Effector memory CD8-positive, alpha-beta T cell (primary cell): ENCODE results near the gene KRT33B.
A peak's percentile ranks its signal among the peaks of the same experiment; 100 is the strongest.
"Not testable (repeated sequence)": the region's sequence is repeated elsewhere in the genome, so short reads cannot be mapped to it uniquely, and the experiment has no call there.

ENCODE experiments used
- ATAC-seq: fragments of 150-1000 bp; cut with Tn5 transposase; replicated peaks from 2 replicates; pipeline ENCODE4 v1.10.0; 2021; ENCODE audit warnings: mild to moderate bottlenecking, moderate library complexity
- DNase-seq, 3 experiments: peaks; one replicate each; pipeline ENCODE4 v3.0.0; 2021
- H3K27ac Mint-ChIP-seq, 2 donors: one replicate each; pipeline ENCODE4 v1.8.0; 2022; ENCODE audit warnings: mild to moderate bottlenecking in 2 of 2, mixed read lengths in 2 of 2, moderate library complexity in 2 of 2
- H3K27me3 Mint-ChIP-seq, 2 donors: one replicate each; pipeline ENCODE4 v1.8.0; 2022; ENCODE audit warnings: mixed read lengths in 2 of 2
- H3K36me3 Mint-ChIP-seq: one replicate; pipeline ENCODE4 v1.8.0; 2022; ENCODE audit warnings: mild to moderate bottlenecking, moderate library complexity, mixed read lengths; ENCODE audit not compliant: insufficient read depth
- H3K4me1 Mint-ChIP-seq, 2 donors: one replicate each; pipeline ENCODE4 v1.8.0; 2022; ENCODE audit warnings: low read depth in 2 of 2, mixed read lengths in 2 of 2
- H3K4me3 Mint-ChIP-seq, 2 donors: one replicate each; pipeline ENCODE4 v1.8.0; 2022; ENCODE audit warnings: mild to moderate bottlenecking in 2 of 2, mixed read lengths in 2 of 2, moderate library complexity in 2 of 2
- H3K9me3 Mint-ChIP-seq, 2 donors: one replicate each; pipeline ENCODE4 v1.8.0; 2022; ENCODE audit warnings: mixed read lengths in 2 of 2

Gene KRT33B

DNA sequence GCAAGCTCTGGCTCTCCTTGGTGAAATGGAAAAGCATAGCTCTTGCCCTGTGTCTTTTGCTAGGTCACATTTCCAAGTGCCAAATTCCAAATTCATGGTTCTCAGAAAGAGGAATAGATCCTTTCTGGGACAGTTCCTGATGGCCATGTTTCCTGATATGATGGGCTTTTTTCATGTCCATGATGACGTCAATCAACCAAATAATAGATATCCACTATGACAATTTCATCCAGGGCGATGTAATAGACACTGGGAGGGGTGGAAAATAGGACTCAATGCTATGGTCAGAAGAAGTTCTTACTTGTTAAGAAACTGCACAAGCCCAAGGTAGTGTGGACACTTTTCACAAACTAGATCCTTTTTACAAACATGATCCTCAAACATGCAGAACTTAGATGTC is 18.4 kb downstream of the KRT33B start:
- DNase-seq (no peak), ATAC-seq (no peak)
- Mint-ChIP-seq H3K36me3 (no peaks in the 10 kb centered on the region), H3K4me3 (no peak overlapping the region), H3K9me3 (no peaks in the 10 kb centered on the region), H3K4me1 (peaks cover 7 to 10% of the 10 kb centered on the region in 2 donors), H3K27ac (no peak overlapping the region), H3K27me3 (peaks cover 11 to 16% of the 10 kb centered on the region in 2 donors)

DNA sequence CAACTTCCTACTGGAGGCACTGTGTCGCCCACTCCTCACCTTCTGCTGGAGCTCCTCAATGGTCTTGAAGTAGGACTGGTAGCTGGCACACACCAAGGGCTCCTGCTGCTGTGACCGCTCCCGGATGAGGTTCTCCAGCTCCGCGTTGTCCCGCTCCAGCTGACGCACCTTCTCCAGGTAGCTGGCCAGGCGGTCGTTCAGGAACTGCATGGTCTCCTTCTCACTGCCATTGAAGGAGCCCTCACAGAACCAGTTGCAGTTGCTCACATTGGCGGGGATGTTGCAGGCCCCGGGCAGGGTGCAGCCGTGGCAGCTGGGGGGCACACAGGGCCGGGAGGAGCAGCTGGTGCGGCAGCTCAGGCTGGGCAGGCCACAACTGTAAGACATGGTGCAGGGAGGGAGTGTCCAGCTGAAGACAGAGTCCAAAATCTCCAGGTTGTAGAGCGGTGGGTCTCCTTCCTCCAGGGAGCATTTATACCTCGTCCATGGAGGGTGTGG is 19.2 kb downstream of the KRT33B start, which contains the start of gene KRT33A:
Gene KRT33A, minus strand, starts transcription at position 448 of the 498 bp plus-strand sequence. Its CDS starts 61 bp downstream, at position 387.
- H3K36me3 Mint-ChIP-seq, DNase-seq, H3K4me3 Mint-ChIP-seq, ATAC-seq, H3K27ac Mint-ChIP-seq, H3K4me1 Mint-ChIP-seq, H3K9me3 Mint-ChIP-seq: not testable (repeated sequence)
- peaks cover 11 to 16% of the 10 kb centered on the region in 2 donors for H3K27me3 Mint-ChIP-seq

DNA sequence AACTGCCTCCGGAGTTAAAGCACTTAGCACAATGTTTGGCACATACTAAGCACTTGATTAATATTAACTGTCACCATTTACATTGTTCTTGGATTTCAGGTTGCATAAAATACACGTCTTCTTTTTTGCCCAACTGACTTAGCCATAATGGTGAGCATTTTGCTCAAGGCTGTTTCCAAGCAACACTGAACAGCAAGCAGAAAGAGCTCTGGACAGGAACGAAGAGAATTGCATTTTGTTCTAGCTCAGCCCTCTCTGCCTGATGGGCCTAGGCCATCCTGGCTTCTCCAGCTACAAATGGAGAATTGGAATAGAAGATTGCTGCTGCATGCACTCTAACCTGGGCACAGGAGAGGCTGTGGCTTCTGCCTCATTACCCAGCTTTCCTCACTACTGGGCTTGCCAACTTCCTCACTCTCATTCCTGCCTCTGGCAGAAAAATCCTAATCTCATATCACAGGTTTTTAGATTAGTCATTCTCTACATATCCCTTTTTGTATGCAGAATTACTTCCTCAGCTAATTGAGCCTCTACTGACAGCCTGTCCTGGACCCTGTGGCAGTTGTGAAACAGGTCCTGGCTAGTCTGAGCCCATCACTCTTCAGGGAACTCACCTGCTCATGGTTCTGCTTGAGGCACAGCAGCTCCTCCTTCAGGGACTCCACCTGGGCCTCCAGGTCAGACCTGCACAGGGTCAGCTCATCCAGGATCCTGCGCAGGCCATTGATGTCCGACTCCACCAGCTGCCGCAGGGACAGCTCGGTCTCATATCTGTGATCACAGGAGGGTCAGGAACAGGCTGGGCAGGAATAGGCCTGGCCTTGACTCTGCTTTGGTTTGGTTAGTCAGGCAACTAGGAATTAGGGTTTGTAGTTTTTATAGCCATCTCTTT is 21.5 kb downstream of the KRT33B start:
- H3K27ac Mint-ChIP-seq = no peak overlapping the region
- H3K9me3 Mint-ChIP-seq = peaks cover 2 to 4% of the 10 kb centered on the region in 2 donors
- peaks cover 1% of the 10 kb centered on the region for H3K36me3 Mint-ChIP-seq
- ATAC-seq (no peak), DNase-seq (no peak)
- peaks cover 10 to 13% of the 10 kb centered on the region in 2 donors for H3K4me1 Mint-ChIP-seq
- H3K27me3 Mint-ChIP-seq = peaks cover 11 to 16% of the 10 kb centered on the region in 2 donors
- H3K4me3 Mint-ChIP-seq = no peak overlapping the region

DNA sequence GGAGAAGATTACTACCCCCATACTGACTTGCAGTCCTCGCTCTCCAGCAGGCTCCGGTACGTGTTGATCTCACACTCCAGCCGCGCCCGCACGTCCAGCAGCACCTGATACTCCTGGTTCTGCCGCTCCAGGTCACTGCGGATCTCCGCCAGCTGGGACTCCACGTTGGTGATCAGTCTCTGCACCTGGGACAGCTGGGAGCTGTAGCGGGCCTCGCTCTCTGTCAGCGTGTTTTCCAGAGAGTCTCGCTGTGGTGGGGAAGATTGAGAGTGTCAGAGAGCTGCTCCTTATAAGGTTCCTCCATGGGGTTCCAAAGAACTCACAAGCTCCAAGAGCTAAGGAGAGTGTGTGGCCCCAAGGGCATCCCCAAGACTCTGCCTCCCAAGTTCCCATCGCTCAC is 23.2 kb downstream of the KRT33B start:
- not testable (repeated sequence) for H3K36me3 Mint-ChIP-seq, H3K9me3 Mint-ChIP-seq, H3K4me3 Mint-ChIP-seq, H3K27me3 Mint-ChIP-seq, DNase-seq, ATAC-seq
- H3K27ac Mint-ChIP-seq = peak overlapping the region in 1 of 2 donors; percentile 23
- H3K4me1 Mint-ChIP-seq = peaks cover 20% of the 10 kb centered on the region in 2 donors

DNA sequence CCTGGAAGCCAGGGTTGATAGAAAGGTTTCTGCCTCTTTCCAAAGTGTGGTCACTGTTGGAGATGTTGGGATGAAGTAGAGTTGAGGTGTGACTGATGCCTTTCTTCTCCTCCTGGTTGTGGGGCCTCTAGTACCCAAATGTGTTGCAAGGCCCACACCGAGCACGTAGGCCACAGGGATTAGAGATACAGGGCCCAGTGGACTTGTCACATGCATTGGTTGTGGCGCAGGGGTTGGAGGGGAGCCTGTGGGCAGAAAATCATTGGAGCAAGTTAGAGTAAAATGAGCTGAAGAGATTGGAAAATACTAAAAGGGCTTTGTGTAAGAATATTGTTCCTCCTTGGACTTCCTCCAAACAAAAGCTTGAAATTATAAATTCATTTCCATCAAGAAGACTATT is 23.6 kb downstream of the KRT33B start:
- no peak for DNase-seq
- no peaks in the 10 kb centered on the region for H3K27me3 Mint-ChIP-seq
- no peak overlapping the region for H3K4me3 Mint-ChIP-seq
- H3K9me3 Mint-ChIP-seq = peaks cover 3 to 10% of the 10 kb centered on the region in 2 donors
- peaks cover 5% of the 10 kb centered on the region for H3K36me3 Mint-ChIP-seq
- peaks cover 22 to 23% of the 10 kb centered on the region in 2 donors for H3K4me1 Mint-ChIP-seq
- peak overlapping the region in 1 of 2 donors; percentile 23 for H3K27ac Mint-ChIP-seq
- ATAC-seq = no peak

DNA sequence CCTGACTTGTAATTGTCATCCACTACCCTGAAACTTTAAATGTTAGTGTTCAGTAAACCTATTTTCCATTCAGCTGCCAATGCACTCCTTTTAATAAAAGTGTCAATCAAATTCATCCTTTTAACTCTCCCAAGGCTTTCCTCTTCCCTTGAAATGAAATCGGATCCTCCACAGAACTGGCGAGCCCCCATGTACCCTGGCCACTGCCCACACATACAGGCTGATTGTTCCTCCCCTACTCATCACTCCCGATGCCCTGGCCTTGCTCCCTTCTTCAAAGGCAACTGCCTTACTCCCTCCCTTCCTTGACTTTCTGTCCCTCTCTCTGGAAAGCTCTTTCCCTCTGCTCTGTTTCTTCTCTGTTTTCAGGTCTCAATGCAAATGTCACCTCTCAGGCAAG is 26.6 kb downstream of the KRT33B start:
- H3K4me1 Mint-ChIP-seq = peaks cover 43 to 49% of the 10 kb centered on the region in 2 donors
- H3K9me3 Mint-ChIP-seq = peaks cover 3 to 10% of the 10 kb centered on the region in 2 donors
- peaks cover 20% of the 10 kb centered on the region for H3K36me3 Mint-ChIP-seq
- ATAC-seq (no peak), DNase-seq (no peak)
- no peaks in the 10 kb centered on the region for H3K27me3 Mint-ChIP-seq
- H3K27ac Mint-ChIP-seq = peak overlapping the region in 1 of 2 donors; percentile 47
- H3K4me3 Mint-ChIP-seq = peak overlapping the region in 1 of 2 donors; percentile 32

DNA sequence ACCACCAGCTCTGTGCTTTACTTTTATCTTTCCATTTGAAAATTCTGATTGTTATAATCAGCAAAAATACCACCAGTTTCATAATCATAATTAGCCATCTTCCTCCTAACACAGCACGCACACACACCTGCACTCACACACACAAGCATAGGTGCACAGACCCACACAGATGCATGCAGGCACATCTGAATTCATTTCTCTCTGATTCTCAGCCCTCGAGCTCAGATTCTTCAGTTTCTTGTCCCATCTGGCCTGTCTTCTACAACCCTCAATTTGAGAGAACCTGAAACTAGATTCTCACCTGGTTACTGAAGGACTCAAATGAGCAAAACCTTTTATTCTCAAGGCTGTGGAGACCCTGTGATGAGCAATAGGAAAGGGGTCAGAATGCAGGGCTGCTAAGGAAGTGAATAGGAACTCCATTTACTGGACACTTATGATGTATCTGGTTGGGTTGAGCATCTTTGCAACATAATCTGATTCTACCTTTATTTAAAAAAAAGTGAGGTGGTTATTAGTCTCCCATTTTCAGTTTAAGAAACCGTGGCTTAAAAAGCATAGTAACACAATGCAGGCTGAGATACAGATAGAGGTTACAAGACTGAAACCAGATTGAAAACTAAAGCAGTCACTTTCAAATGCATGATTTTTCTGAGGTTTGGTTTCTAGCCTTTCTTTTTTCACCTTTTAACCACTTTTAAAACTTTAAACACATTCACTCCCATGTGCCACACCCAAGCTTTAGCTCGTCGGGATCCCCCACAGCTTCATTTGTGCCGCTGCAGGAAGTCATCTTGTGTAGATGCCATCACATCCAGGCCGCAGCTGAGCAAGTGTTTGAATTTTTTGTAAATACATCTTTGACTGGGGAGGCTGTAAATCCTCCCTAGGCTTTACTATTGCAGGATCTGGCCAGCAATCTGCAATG is 28.4 kb downstream of the KRT33B start:
- ATAC-seq = peak; percentile 60
- peak overlapping the region; percentile 92 to 99 for H3K27ac Mint-ChIP-seq
- H3K4me1 Mint-ChIP-seq = peaks cover 45 to 51% of the 10 kb centered on the region in 2 donors
- H3K36me3 Mint-ChIP-seq = peaks cover 20% of the 10 kb centered on the region
- DNase-seq = peak; percentile 59 to 62 (median 62)
- peaks cover 3 to 10% of the 10 kb centered on the region in 2 donors for H3K9me3 Mint-ChIP-seq
- peak overlapping the region; percentile 66 to 85 for H3K4me3 Mint-ChIP-seq
- no peaks in the 10 kb centered on the region for H3K27me3 Mint-ChIP-seq

DNA sequence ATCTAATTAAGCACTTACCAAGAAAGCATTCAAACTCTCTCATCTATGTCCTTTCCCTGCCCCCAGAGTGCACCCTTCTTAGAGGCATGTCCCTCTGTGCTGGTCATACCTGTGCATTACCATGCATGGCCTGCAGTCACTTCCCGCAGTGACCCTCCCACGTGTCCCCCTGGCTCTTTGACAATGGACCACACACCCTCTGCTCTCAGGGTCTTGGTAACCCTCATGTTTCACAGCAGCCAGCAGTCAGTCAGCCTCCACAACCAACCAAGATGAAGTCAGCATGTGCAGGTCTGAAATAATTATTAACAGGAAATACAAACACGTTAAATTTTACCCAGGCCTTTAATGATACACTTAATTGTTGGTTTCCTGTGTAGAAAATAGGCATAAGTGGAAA is 29.1 kb downstream of the KRT33B start:
- no peaks in the 10 kb centered on the region for H3K27me3 Mint-ChIP-seq
- ATAC-seq (no peak), DNase-seq (no peak)
- H3K36me3 Mint-ChIP-seq = peaks cover 20% of the 10 kb centered on the region
- H3K9me3 Mint-ChIP-seq = peaks cover 3 to 10% of the 10 kb centered on the region in 2 donors
- peak overlapping the region; percentile 92 to 99 for H3K27ac Mint-ChIP-seq
- H3K4me3 Mint-ChIP-seq = peak overlapping the region; percentile 66 to 85
- peaks cover 52 to 58% of the 10 kb centered on the region in 2 donors for H3K4me1 Mint-ChIP-seq

DNA sequence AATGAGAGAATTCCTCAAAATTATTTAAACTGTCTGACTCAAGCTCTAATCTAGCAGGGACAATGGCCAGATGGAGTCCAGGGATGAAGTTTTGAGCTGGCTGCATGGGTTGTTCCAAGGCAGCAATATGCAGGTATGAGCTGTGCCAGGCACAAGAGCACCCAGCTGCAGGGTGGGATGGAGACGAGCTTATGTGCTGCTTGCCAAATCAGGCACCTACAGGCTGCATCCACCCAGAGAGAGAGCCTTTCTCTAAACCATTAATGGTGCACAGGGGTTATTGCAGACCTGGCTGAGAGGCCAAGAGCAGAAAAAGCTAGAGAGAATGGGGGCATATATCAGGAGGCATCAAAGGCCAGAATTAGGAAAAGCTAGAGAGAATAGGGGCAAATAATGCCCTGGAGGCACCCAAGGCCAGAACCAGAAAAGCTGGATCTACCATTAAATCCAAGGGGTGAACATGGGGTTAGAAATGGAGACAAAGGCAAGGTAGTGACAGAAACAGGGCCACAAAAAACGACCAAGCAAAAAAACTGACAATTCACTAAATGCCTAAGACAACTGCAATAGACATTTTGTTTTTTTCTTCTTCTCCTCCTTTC is 29.9 kb downstream of the KRT33B start:
- Mint-ChIP-seq H3K27me3 (no peaks in the 10 kb centered on the region), H3K4me1 (peaks cover 60 to 67% of the 10 kb centered on the region in 2 donors), H3K36me3 (peaks cover 20% of the 10 kb centered on the region), H3K4me3 (peak overlapping the region; percentile 66 to 85), H3K27ac (peak overlapping the region; percentile 92 to 99), H3K9me3 (peaks cover 3 to 10% of the 10 kb centered on the region in 2 donors)
- DNase-seq (no peak), ATAC-seq (no peak)

DNA sequence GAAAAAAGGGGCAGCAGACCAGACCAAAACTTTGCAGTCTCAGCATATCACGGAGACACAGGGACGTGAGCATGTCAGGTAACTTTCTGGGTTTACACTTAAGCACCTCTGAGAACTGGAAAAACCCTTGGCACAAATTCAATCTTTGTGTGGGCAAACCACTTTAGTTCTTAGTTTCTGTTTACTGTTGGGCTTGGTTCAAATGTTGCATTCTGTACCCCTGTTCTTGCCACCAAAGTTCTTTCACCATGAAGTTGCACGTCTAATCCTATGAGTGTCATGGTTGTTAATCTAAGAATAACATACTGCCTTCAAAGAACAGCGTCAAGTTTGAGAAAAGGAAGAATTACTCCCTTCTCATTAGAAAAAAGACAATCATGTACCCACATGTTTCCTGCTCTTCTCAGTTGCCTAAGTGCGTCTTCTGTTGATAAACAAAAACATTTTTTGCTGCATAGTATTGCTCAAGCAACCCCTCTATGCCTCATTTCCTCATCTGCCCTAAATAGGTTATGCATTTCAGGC is 30.6 kb downstream of the KRT33B start:
- no peaks in the 10 kb centered on the region for H3K27me3 Mint-ChIP-seq
- peak overlapping the region; percentile 66 to 85 for H3K4me3 Mint-ChIP-seq
- ATAC-seq (peak; percentile 75), DNase-seq (peak; percentile 60 to 63 (median 62))
- peaks cover 65 to 72% of the 10 kb centered on the region in 2 donors for H3K4me1 Mint-ChIP-seq
- peaks cover 3 to 10% of the 10 kb centered on the region in 2 donors for H3K9me3 Mint-ChIP-seq
- H3K36me3 Mint-ChIP-seq = peaks cover 20% of the 10 kb centered on the region
- H3K27ac Mint-ChIP-seq = peak overlapping the region; percentile 92 to 99

DNA sequence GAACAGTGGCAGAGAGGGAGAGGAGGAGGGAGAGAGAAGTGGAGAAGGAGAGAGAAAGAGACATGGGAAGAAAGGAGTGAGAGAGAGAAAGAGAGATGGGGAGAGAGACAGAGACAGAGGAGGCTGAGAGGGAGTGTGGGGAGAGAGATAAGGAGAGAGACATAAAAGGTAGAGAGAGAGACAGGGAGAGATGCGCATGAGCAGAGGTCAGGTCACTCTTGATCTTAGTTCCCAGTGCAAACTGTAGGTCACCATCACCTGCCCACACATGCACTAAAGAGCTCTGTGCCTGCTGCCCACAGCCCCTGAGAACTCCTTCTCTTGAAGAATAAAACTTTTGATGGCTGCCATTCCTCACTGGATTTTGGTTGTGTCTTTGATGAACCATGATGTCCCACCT is 33.9 kb downstream of the KRT33B start:
- Mint-ChIP-seq H3K27me3 (no peaks in the 10 kb centered on the region), H3K4me3 (peak overlapping the region; percentile 71 to 74), H3K36me3 (peaks cover 15% of the 10 kb centered on the region), H3K9me3 (no peaks in the 10 kb centered on the region), H3K27ac (peak overlapping the region; percentile 90 to 93), H3K4me1 (peaks cover 57 to 58% of the 10 kb centered on the region in 2 donors)
- ATAC-seq (no peak), DNase-seq (no peak)

DNA sequence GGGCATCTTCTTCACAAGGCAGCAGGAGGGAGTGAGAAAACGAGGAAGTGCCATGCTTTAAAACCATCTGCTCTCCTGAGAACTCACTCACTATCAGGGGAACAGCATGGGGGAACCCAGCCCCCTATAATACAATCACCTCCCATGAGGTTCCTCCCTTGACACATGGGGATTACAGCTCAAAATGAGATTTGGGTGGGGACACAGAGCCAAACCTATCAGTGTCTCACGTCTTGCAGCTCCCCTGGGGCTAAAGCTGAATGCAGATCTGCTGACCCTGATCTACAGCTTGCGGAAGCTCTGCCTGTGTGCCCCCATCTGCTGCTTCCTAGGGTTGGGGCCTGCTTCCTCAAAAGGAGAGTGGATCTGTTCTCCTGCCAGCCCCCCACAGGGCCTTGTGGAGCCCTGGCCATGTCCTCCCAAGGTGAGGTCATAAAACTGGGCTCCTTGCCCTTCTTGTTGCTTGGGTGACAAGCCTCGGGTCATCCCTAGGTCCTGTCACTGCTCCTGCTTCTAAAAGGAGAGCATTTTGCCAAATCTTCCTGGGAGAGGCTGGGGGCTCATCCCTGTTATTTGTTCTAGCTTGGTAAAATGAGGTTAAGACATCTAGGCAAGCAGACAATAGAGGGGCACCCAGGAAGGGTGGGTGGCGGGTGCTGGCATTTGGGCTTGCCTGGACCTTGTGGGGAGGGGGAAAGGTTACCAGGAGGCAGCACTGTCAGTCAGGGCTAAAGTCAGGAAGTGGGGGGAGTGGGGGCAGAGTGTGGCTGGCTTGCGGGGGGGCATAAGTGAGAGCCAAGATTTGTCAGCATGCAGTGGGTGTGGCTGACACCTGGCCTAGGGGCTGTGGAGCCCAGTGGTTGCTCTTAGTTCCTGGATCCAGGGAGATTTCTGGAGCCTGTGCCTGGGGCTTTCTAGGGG is 35.0 kb downstream of the KRT33B start:
- Mint-ChIP-seq H3K36me3 (peaks cover 14% of the 10 kb centered on the region), H3K27ac (peak overlapping the region; percentile 90 to 93), H3K9me3 (no peaks in the 10 kb centered on the region), H3K4me1 (peaks cover 46 to 47% of the 10 kb centered on the region in 2 donors), H3K27me3 (no peaks in the 10 kb centered on the region), H3K4me3 (peak overlapping the region; percentile 71 to 74)
- DNase-seq (peak in 2 of 3 experiments; percentile 27 to 28), ATAC-seq (no peak)
